Measurements from ENCODE around the gene TMEM140.

GRCh38 chr7:135209225-135209834 is 61.5 kb downstream of the TMEM140 start:
- TF ChIP-seq TAF1 (IDR thresholded peaks at IDR 0.05; ENCODE audit: low read depth, low read length) (no peak), POLR2AphosphoS5 (IDR thresholded peaks at IDR 0.05; ENCODE audit: low read depth, low read length) (no peak), POLR2A (IDR thresholded peaks at IDR 0.05; ENCODE audit: low read depth, low read length) (no peak)
